ENCODE measurements around the gene TM4SF1.

The TM4SF1 gene

DNA sequence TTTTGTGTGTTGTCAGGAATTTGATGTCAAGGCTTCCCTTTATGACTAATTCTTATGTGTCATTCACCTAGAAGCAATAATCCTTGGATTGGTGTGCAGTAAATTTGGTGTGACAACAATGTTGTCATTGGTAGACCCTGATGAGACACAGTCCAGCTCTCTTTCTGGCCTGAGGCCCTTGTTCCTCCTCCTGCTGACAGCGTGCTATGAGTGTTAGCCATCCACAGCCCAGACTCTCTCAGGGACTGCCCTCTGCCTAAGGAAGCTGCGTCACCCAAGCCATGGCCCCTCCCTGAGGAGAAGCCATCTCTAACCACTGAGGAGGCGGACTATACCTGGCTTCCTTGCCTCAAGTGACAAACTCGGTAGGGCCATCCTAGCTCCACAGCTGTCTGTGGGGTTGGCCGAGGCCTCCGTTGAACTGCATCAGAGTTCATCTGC, 13.3 kb upstream of the TM4SF1 start:
- ChIA-PET POLR2A (no interaction called here), CTCF (interaction anchor here (1.2 to 1.9 kb wide), 3 partner anchors 11 to 88 kb away, joined by 4 to 5 read pairs (median 5); no protein-coding TSS in a partner anchor)
- no peak for DNase-seq (ENCODE audit: extremely low spot score)

DNA sequence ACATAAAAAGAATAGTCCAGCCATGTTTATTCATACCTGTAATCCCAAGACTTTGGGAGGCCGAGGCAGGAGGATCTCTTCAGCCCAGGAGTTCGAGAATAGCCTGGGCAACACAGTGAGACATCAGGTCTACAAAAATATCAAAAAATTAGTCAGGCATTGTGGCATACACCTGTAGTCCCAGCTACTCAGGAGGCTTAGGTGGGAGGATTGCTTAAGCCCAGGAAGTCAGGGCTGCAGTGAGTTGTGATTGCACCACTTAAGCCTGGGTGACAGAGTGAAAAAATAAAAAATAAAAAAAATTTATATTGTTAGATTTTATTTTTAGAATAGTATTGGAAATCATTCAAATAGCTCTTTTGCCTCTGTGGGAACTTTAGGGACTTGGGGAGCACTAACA, 12.8 kb upstream of the TM4SF1 start:
- TF ChIP-seq, protein P1, sequence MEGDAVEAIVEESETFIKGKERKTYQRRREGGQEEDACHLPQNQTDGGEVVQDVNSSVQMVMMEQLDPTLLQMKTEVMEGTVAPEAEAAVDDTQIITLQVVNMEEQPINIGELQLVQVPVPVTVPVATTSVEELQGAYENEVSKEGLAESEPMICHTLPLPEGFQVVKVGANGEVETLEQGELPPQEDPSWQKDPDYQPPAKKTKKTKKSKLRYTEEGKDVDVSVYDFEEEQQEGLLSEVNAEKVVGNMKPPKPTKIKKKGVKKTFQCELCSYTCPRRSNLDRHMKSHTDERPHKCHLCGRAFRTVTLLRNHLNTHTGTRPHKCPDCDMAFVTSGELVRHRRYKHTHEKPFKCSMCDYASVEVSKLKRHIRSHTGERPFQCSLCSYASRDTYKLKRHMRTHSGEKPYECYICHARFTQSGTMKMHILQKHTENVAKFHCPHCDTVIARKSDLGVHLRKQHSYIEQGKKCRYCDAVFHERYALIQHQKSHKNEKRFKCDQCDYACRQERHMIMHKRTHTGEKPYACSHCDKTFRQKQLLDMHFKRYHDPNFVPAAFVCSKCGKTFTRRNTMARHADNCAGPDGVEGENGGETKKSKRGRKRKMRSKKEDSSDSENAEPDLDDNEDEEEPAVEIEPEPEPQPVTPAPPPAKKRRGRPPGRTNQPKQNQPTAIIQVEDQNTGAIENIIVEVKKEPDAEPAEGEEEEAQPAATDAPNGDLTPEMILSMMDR (IDR thresholded peaks at IDR 0.05; ENCODE audit: control extremely low read depth, extremely low read depth, low read depth, missing control alignments), result no peak
- ChIA-PET POLR2A (no interaction called here), CTCF (interaction anchor here (1.2 to 1.9 kb wide), 3 partner anchors 11 to 88 kb away, joined by 4 to 5 read pairs (median 5); no protein-coding TSS in a partner anchor)
- no peak for DNase-seq (ENCODE audit: extremely low spot score)

More for the DNA sequence above, 13.3 kb upstream of the TM4SF1 start:
- TF ChIP-seq, protein P1 (IDR thresholded peaks at IDR 0.05; ENCODE audit: control extremely low read depth, extremely low read depth, low read depth, missing control alignments), result no peak

DNA sequence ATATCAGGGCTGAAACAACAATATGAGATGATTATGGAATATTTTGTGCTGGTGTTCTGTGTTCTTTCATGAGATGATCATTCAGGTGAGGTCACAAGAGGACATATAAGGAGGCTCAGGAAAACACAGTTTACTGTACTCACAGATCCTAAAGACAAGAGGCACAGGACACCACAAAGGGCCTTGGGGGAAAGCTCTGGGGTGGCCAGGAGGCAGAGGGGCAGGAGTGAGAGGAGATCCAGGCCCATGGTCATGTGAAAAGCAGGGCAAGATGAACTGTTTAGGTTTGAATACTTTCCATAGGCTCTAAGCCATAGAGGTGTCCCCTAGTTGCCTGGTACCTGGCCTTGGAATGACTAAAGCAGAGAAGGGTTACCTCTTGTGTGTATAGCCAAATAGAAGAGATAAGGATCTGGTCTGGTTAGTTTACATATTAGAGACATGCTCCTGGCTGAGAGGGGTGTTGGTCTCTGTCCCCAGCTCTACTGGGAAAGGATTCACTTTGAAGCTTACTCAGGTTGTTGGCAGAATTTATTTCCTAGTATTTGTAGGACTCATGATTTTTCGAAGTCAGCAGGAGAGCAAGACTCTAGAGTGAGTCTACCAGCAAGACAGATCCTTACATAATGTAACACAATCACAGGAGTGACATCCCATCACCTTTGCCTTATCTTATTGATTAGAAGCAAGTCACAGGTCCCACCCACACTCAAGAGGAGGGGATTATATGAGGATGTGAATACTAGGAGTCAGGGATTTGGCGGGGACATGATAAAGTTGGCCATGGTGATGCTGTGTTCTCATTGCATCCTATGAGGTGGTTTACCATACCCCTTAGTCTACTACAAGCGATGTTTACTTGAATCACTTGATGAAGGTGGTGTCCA, 11.3 kb upstream of the TM4SF1 start:
- ChIA-PET POLR2A (no interaction called here), CTCF (interaction anchor here (1.8 kb wide), 2 partner anchors 16 to 92 kb away, joined by 5 read pairs; no protein-coding TSS in a partner anchor)
- no peak for DNase-seq (ENCODE audit: extremely low spot score)
- TF ChIP-seq, protein P1 (IDR thresholded peaks at IDR 0.05; ENCODE audit: control extremely low read depth, extremely low read depth, low read depth, missing control alignments), result no peak

DNA sequence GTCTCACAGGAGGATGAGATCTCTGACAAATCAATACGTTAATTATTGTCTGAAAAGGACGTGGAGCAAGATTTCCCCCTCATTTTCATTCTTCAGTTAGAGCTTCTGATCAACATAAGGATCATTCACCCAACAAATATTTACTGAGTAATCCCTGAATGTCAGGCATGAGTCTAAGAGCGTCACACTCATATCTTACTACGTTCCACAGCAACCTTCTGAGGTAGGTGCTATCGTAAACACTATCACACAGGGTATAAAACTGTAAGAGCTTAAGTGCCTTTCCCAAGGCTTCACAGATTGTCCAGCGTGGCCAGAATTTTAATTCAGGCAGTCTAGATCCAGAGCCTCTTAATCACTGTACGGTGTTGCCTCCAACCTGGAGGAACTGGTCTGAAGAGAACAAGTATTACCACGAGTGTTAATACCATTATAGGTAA, 10.6 kb upstream of the TM4SF1 start:
- CTCF ChIA-PET, result interaction anchor here (1.8 kb wide), 2 partner anchors 15 to 93 kb away, joined by 5 read pairs; no protein-coding TSS in a partner anchor
- POLR2A ChIA-PET, result no interaction called here
- TF ChIP-seq, protein P1 (IDR thresholded peaks at IDR 0.05; ENCODE audit: control extremely low read depth, extremely low read depth, low read depth, missing control alignments), result no peak
- DNase-seq (ENCODE audit: extremely low spot score), result no peak

DNA sequence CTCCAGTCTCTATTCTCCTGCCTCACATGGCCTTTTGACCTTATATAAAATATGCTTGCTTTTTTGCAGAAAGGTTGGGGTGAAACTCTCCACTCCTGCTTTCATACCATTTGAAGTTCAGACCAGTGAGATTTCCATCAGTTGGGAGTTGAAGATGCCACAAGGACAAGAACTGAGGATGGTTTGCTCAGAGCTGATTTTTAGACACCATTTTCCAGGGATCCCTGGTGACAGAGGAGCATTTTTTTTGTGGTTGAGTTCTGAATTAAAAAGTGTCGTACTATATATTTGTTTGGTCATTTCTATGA, 8.8 kb upstream of the TM4SF1 start:
- CTCF ChIA-PET, result no interaction called here

DNA sequence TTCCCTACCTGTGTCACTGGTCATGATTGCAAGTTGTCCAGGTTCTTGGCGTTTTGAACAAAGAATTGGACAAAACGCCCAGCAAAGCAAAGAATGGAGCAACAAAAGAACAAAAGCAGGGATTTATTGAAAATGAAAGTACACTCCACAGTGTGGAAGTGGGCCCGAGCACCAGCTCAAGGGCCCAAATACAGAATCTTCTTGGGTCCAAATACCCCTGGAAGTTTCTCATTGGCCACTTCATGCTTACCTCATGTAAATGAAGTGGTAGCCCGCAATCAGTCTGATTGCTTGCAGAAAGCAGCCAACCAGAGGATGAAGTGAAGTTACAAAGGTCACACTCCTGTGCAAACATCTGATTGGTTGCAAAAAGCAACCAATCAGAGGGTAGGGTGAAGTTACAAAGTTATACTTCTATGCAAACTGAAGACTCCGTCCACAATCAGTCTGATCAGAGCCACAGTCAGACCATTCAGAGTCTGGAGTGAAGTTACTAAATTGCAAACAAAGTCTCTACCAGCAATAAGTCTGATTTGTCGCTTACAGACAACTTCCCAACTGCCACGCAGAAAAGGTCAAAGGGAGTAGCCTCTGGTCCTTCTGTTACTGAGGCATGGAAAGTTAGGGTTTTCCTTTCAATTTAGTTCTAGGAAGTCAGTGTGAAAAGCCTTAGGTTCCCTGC, 8.3 kb upstream of the TM4SF1 start:
- TF ChIP-seq, protein P1 (IDR thresholded peaks at IDR 0.05; ENCODE audit: control extremely low read depth, extremely low read depth, low read depth, missing control alignments), result no peak
- ChIA-PET POLR2A (no interaction called here), CTCF (no interaction called here)
- DNase-seq (ENCODE audit: extremely low spot score), result no peak

More for the DNA sequence above, 8.8 kb upstream of the TM4SF1 start:
- no peak for DNase-seq (ENCODE audit: extremely low spot score)
- POLR2A ChIA-PET, result no interaction called here
- TF ChIP-seq, protein P1 (IDR thresholded peaks at IDR 0.05; ENCODE audit: control extremely low read depth, extremely low read depth, low read depth, missing control alignments), result no peak

Measured in GM10248 (cell line).